Stomach (tissue), 9 donors: Measurements from ENCODE around the gene DARS2. TPM values are rescaled to one million over a fixed set of nuclear protein-coding genes. Genes with fewer than 3 reads are reported as not detected.
"Not testable (repeated sequence)": the region's sequence is repeated elsewhere in the genome, so short reads cannot be mapped to it uniquely, and the experiment has no call there.

Experiments used
- DNase-seq, 2 donors: peaks; one replicate each; pipeline versions ENCODE4 v3.0.0 to v3.0.0-alpha.2; 2013 to 2019
- H3K27ac ChIP-seq, 5 donors: fragments of 200-600 bp in 4 of 5; sonication (generic) in 4 of 5; one replicate each; pipeline ENCODE4 v1.5.1; 2013 to 2019; ENCODE audit warnings: mild to moderate bottlenecking in 1 of 5, moderate library complexity in 1 of 5
- H3K27me3 ChIP-seq, 3 donors: fragments of 200-600 bp; sonication (generic); one replicate each; pipeline ENCODE4 v1.5.1; 2017 to 2019; ENCODE audit warnings: mixed run types in 1 of 3
- H3K36me3 ChIP-seq, 4 donors: fragments of 200-600 bp; sonication (generic); 1 replicate in 3 of 4; 2 replicates in 1 of 4; pipeline ENCODE4 v1.5.1; 2016 to 2019
- H3K4me1 ChIP-seq, 4 donors: fragments of 200-600 bp; sonication (generic); one replicate each; pipeline ENCODE4 v1.5.1; 2016 to 2019
- H3K4me3 ChIP-seq, 4 donors: fragments of 200-600 bp; sonication (generic) in 3 of 4; one replicate each; pipeline ENCODE4 v1.5.1; 2016 to 2019; ENCODE audit warnings: mild to moderate bottlenecking in 1 of 4
- H3K9me3 ChIP-seq, 4 donors: fragments of 200-600 bp; sonication (generic); one replicate each; pipeline ENCODE4 v1.5.1; 2016 to 2019
- CTCF ChIP-seq, 7 experiments: fragments of 450-650 bp in 4 of 7; fragments of 200-600 bp in 3 of 7; sonication (generic) in 3 of 7; IDR thresholded peaks; one replicate each; pipeline ENCODE4 v1.5.1; 2016 to 2019; ENCODE audit warnings: antibody characterized with exemption in 7 of 7, control low read depth in 2 of 7, mild to moderate bottlenecking in 1 of 7
- EP300 ChIP-seq: sonication (generic); formaldehyde crosslinking; IDR thresholded peaks from one replicate; pipeline ENCODE4 v1.6.1; 2017; ENCODE audit warnings: antibody characterized with exemption
- POLR2A ChIP-seq, 4 donors: fragments of 450-650 bp; IDR thresholded peaks; one replicate each; pipeline ENCODE4 v1.6.1; 2016; ENCODE audit warnings: antibody characterized with exemption in 4 of 4, control low read depth in 2 of 4, mild to moderate bottlenecking in 1 of 4, moderate library complexity in 1 of 4
- POLR2AphosphoS5 ChIP-seq, 3 donors: sonication (generic); formaldehyde crosslinking; IDR thresholded peaks; one replicate each; pipeline ENCODE4 v1.6.1; 2016; ENCODE audit warnings: antibody characterized with exemption in 3 of 3
- WGBS, 5 donors: extraction: QIAGEN DNeasy Blood & Tissue Kit in 3 of 5; methylation state at CpG; one replicate each; pipeline versions ENCODE4 v1.1.5 to v1.1.7; 2013 to 2018; 5-methylcytosine and 5-hydroxymethylcytosine counted together
- intact Hi-C: fragments of 100-400 bp; cut with DNase I; formaldehyde crosslinking; loops from one replicate; pipeline ENCODE4 v1.15.1; 2023; ENCODE audit warnings: low total_unique reads
- polyA plus RNA-seq, 3 donors: library from polyadenylated mRNA; stranded (reverse); fragments of 200-250 nt; gene quantifications; one replicate each; pipeline ENCODE4 v1.2.3, GENCODE V29; 2013
- total RNA-seq, 5 donors: library from RNA; depleted of rRNA; stranded (reverse); fragments of >200 nt; gene quantifications; one replicate each; pipeline versions ENCODE4 v1.1.0 to v1.2.3, GENCODE V29; 2014 to 2016
- donor health status: healthy with polysubstance abuse.
- donor health status: Bipolar disorder and iron deficiency.
- donor health status: healthy.

DARS2 gene
- total and polyA plus RNA-seq, 8 donors, result 3.1 to 36.8 (median 10.8) TPM

GRCh38 chr1:173857363-173857917 lies 33.0 kb downstream of the DARS2 start:
- WGBS, 5 donors, result 81 to 87% (median 86%) methylated on average over 4 of the region's 4 CpGs
- H3K27ac ChIP-seq, result no peak overlapping the region
- DNase-seq, result no peak
- intact Hi-C loops, result no loop called here
- H3K27me3 ChIP-seq, result no peaks in the 10 kb centered on the region
- peaks cover 0 to 9% (median 6%) of the 10 kb centered on the region in 4 donors for H3K4me1 ChIP-seq
- H3K9me3 ChIP-seq, result no peaks in the 10 kb centered on the region
- peaks cover 9 to 100% (median 94%) of the 10 kb centered on the region in 4 donors for H3K36me3 ChIP-seq
- H3K4me3 ChIP-seq, result no peak overlapping the region
- TF ChIP-seq POLR2A (IDR thresholded peaks at IDR 0.05), result no peak
- TF ChIP-seq EP300, result no peak
- no peak for TF ChIP-seq POLR2AphosphoS5 (IDR thresholded peaks at IDR 0.05)
- TF ChIP-seq CTCF (IDR thresholded peaks at IDR 0.05), result no peak

GRCh38 chr1:173859547-173859946 lies 35.1 kb downstream of the DARS2 start:
- H3K4me3 ChIP-seq, intact Hi-C loops, DNase-seq, H3K27me3 ChIP-seq, H3K27ac ChIP-seq, H3K9me3 ChIP-seq: not testable (repeated sequence)
- Histone ChIP-seq H3K36me3 (peaks cover 30 to 100% (median 95%) of the 10 kb centered on the region in 4 donors), H3K4me1 (peaks cover 0 to 14% (median 2%) of the 10 kb centered on the region in 4 donors)
- WGBS, 5 donors, result 93 to 95% (median 94%) methylated on average over 5 of the region's 5 CpGs

- Histone ChIP-seq H3K27ac (no peak overlapping the region), H3K9me3 (no peaks in the 10 kb centered on the region), H3K27me3 (no peaks in the 10 kb centered on the region), H3K36me3 (peaks cover 35 to 100% (median 95%) of the 10 kb centered on the region in 4 donors), H3K4me3 (no peak overlapping the region), H3K4me1 (peaks cover 5 to 19% (median 7%) of the 10 kb centered on the region in 4 donors)
- no peak for DNase-seq
- TF ChIP-seq POLR2A (IDR thresholded peaks at IDR 0.05) (no peak), CTCF (IDR thresholded peaks at IDR 0.05) (no peak)
- intact Hi-C loops, result loop anchor here (10.0 kb wide), 1 partner anchor 65 kb away; no protein-coding TSS in a partner anchor
- WGBS, 5 donors, result 80 to 93% (median 90%) methylated on average over 1 of the region's 1 CpG
Measured at GRCh38 chr1:173860065-173860464, 35.6 kb downstream of the DARS2 start.

GRCh38 chr1:173861731-173862145 lies 37.3 kb downstream of the DARS2 start:
- Histone ChIP-seq H3K4me3 (no peak overlapping the region), H3K27ac (no peak overlapping the region), H3K36me3 (peaks cover 45 to 100% (median 95%) of the 10 kb centered on the region in 4 donors), H3K9me3 (no peaks in the 10 kb centered on the region), H3K4me1 (peaks cover 17 to 36% (median 21%) of the 10 kb centered on the region in 4 donors), H3K27me3 (no peaks in the 10 kb centered on the region)
- WGBS, 5 donors, result 91 to 96% (median 93%) methylated on average over 7 of the region's 7 CpGs
- intact Hi-C loops, result loop anchor here (10.0 kb wide), 1 partner anchor 63 kb away; no protein-coding TSS in a partner anchor
- no peak for DNase-seq
- TF ChIP-seq EP300 (no peak), POLR2AphosphoS5 (IDR thresholded peaks at IDR 0.05) (no peak), CTCF (IDR thresholded peaks at IDR 0.05) (no peak), POLR2A (IDR thresholded peaks at IDR 0.05) (no peak)

- H3K9me3 ChIP-seq, H3K27ac ChIP-seq, H3K27me3 ChIP-seq, DNase-seq, H3K4me3 ChIP-seq: not testable (repeated sequence)
- peaks cover 20 to 41% (median 26%) of the 10 kb centered on the region in 4 donors for H3K4me1 ChIP-seq
- WGBS, 5 donors, result 78 to 92% (median 81%) methylated on average over 11 to 13 of the region's 13 CpGs
- H3K36me3 ChIP-seq, result peaks cover 45 to 97% (median 91%) of the 10 kb centered on the region in 4 donors
- intact Hi-C loops, result loop anchor here (10.0 kb wide), 1 partner anchor 63 kb away; no protein-coding TSS in a partner anchor
Measured at GRCh38 chr1:173862146-173862768, 37.8 kb downstream of the DARS2 start.
